Left renal pelvis (tissue), 4 donors: ENCODE measurements around the gene RAD21L1. TPM values are rescaled to one million over a fixed set of nuclear protein-coding genes. Genes with fewer than 3 reads are reported as not detected.

Source experiments
- DNase-seq, 4 donors: peaks; one replicate each; pipeline ENCODE4 v3.0.0-alpha.2; 2013; ENCODE audit warnings: low read depth in 4 of 4, low spot score in 3 of 4
- polyA plus RNA-seq, 4 donors: library from polyadenylated mRNA; unstranded; fragments of 120-200 nt; gene quantifications; one replicate each; pipeline ENCODE4 v1.2.1, GENCODE V29; 2013; ENCODE audit not compliant: insufficient read length in 4 of 4

The RAD21L1 gene
- polyA plus RNA-seq, 4 donors, result not detected

DNA sequence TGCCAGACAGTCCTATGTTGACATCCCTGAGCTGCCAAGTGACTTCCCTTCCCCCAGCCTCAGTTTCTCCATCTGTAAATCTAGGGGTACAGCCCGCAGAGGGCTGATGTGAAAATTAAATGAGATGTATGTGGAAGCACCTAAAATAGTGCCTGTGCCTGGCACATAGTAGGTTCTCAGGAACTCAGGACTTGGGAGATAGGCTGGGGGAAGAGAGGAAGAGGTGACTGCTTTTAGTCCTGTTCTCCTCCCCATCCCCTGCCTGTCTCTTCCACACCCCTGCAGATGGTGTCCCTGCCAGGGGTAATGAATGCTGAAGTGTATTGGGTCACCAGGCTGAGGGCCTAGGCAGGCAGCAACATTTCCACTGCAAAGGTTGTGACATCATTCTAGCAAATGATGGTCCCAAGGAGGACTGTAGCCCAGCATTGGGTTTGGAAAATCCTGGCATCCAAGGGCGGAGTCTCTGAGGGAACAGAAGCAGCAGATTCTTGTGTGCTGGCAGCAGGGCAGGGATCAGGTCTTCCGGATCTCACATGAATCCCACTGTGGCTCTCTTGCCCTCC, 42.0 kb downstream of the RAD21L1 start:
- no peak for DNase-seq

DNA sequence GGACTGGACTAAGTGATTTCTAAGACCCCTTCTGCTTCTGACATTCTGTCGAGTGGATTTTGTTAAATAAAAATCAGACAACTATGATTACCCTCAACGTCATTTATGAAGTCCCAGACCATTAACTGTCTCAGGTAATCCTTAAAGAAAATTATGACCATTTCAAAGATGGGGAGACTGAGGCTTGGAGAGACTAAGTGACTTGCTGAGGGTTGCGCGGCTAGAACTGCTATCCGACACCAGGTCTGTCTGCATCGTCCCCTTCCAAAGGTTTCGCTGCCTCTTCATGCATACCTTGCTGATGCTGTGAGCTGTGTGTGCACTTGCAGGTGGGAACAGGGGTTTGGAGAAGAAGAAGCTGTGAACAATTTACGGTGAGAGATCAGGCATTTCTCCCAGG, 43.4 kb downstream of the RAD21L1 start:
- DNase-seq, result no peak

DNA sequence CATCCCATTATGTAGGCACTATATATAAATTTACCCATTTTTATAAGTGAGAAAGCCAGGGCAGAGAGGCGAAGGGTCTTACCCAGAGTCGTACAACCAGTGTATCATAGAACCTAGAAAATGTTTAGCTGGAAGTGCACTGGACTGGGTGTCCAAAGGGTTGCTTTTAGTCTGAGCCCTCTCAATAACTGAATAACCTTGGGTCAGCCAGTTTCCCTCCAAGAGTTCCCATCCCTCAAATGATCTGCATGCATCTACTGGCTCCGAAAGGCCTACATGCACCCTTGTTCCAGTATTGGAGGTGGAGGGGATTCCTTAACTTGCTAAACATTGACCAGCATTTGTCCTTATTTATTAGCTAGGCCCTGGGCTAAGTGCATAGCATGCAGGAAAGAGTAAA, 44.0 kb downstream of the RAD21L1 start:
- DNase-seq, result no peak

DNA sequence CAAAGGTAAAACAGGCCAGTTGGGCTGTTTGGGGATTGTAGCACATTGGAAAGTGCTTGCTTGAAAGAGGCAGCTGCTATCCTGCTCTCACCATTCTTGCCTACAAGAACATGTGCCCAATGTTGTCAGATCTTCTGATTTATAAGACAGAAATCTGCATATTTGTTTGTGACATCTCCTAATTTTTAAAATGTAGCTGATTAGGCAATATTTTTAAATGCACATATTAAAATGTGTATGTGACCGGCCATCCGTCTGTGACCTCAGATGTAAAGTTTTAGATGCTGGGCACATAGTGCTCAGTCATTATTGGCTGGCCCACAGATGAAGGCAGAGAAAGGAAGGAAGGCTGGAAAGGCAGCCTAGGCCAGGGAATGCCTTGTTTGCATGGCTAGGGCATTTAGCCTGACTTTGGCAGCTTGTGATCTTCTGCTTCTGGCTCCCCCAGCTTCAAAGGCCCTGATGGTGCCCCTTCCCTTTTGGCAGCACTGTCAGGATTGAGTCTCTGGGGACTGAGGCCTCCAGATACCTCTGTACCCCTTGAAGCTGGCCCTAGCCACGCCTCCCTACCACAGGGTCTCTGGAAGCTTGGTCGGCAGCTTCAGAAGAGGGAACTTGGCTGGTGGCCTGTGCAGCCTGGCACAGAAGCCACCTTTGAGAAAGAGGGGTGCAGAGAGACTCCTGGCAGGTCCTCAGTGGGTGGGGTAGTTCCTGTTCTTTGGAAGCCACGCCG, 46.7 kb downstream of the RAD21L1 start:
- DNase-seq, result no peak

DNA sequence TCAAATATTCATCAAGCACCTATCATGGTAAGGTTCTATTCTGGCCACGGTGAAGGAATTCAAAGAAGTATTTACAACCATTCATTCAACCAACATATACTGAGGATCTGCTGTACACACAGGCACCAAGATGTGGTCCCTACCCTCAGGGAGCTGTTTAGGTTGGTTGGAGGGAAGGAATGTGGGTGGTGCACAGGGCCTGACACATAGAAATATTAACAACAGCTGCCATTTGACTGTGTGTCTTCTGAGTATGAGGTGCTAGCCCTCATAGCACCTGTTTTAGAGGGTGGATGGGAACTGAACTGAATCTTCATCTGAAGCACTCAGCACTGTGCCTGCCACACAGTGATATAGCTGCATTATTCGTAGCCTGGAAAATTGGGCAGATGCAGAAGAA, 47.5 kb downstream of the RAD21L1 start:
- no peak for DNase-seq

DNA sequence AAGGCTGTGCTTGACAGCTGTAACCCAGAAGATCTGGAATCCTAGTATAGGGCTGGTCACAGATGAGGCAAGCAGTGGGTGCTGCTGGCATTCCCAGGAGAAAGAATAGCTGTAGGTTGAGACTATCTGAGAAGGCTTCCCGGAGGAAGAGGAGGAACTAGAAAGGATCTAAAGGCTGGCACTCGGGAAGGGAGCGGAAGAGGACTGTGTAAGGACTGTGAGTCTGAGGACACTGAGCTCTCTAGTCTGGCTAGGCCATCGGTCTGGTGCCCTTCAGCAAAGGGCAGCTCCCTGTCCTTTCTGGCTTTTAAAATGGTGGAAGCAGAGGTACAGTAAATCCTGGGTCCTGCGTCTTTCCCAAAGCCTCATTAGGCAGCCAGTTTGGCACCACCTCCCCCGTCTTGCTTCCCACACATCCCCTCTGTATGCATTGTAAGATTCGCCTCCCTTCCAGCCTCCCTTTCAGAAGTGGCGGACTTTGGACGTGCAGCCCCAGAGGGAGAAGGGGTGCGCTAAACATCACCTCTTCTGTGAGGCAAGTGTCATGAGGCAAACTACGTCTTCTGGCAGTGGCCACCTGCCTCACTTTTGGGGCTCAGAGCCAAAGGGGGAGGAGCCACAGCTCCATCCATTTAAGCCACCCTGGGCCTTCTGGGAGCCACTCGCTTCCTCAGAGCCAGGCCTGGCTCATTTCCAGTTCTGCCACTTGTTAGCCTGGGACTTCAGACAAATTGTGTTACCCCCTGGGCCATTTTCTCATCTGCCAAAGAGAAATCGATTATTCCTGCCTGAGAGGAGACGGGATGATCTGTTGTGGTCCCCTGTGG, 48.9 kb downstream of the RAD21L1 start:
- no peak for DNase-seq

DNA sequence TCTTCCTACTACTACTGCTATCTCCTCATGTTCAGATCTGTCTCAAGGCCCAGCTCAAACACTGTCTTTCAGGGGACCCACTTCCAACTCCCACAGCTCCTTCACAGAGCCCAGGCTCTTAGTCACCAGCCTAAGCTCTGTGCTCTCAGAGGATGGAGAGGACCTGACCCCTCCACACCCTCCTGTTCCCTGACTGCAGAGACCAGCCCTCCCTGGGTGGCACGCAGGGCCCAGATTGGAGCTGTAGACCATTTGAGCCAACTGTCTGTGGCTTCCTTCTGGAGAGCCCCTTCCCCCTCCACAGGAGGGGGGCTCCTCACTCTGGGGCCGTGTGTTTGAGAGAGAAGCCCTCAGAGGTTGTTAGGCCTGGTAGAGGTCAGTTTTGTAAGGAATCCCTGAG, 50.1 kb downstream of the RAD21L1 start:
- no peak for DNase-seq

DNA sequence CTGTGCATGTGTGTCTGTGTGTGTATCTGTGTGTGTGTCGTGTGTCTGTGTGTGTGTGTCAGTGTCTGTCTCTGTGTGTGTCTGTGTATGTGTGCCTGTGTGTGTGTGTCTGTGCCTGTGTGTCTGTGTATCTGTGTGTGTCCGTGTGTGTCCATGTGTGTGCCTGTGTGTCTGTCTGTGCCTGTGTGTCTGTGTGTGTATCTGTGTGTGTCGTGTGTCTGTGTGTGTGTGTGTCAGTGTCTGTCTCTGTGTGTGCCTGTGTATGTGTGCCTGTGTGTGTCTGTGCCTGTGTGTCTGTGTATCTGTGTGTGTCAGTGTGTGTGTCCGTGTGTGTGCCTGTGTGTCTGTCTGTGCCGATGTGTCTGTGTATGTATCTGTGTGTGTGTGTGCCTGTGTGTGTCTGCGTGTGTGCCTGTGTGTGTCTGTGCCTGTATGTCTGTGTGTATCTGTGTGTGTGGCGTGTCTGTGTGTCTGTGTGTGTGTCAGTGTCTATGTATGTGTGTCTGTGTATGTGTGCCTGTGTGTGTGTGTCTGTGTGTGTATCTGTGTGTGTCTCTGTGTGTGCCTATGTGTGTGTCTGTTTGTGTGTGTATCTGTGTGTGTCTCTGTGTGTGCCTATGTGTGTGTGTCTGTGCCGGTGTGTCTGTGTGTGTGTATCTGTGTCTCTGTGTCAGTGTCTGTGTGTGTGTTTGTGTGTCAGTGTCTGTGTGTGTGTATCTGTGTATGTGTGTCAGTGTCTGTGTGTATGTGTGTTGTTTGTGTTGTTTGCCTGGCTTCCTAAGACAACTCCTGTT, 51.9 kb downstream of the RAD21L1 start:
- DNase-seq, result no peak

DNA sequence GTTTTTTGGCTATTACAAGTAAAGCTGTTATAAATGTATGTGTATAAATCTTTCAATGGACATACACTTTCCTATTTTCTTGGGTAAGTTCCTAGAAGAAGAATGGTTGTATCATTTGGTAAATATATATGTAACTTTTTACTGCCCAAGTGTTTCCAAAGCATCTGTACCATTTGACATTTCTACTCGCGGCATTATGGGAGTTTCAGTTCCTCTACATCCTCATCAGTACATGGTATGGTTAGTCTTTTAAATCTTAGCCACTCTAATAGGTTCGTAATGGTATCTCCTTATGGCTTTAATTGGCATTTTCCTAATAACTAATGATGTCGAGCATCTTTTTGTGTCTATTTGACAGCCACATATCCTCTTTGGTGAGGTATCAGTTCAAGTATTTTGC, 53.1 kb downstream of the RAD21L1 start:
- no peak for DNase-seq

DNA sequence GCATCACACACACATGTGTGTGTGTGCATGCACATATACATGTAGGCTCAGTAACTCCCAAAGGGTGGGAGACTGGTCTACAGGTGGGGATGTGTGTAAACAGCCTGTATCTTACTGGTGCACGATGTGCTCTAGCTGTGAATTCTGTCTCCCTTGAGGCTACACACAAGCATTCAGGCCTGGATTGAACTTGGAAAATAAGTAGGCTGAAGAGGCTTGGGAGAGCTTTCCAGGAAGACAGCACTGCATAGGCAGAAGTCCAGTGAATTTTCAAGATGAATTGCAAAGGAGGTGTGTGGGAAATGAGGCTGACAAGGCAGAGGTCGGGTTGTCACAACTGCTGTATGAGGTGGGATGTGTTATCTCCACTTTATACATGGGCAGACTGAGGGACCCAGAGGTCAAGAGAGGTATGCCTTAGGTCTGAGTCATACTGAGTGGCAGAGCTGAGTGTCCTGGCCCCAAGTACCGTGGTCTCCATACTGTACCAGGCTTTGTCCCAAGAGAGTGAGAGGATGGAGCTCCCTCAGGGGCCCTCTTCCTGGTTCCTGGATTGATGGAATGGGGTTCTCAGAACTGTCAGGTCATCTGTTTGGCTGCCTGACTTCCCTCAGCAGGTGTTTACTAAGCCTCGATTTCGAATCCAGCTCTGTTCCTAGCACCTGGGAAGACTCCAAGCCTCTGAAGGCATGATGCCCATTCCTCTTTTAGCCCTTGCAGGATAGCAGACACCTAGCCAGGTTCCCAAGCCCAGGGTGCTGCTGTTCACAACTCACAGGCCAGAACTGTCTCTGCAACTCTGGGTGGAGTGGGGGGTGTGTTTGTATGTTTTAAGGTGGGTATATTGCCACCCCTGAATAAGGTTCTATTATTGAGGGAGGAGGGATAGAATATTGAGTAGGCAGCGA, 54.6 kb downstream of the RAD21L1 start:
- DNase-seq, result no peak

DNA sequence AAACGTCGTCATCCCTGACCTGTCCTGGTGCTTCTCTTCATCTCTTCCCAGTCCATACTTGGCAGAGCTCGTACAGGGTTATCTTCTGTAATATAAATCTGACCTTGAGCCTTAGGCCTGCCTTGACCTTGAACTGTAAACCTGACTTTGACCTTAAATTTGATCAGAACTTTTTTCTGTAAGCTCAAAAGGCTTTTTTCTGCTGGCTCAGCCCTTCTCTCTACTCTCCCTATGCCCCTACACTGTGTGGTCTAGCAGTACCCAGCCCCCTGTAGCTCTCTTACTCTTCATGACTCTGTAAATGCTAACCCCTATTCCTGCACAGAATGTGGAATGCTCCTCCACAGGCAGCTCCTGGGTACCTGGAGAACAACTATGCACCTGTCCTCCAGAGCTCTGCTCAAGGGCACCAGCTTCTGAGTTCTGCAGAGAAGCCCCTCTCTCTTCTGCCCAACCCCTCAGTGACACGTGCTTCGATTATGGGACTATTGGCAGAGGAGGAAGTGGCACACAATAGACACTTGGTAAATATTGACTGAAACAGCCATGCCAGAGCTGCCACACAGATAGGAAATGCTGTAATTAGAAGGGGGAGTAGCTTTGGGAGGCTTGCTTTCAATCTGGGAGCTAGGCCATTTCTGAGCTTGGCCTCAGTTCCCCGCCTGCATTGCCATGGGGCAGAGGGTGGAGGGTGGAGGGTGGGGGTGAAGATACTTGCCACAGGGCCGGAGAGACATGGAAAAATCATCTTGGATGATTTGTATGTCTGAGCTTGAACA, 55.6 kb downstream of the RAD21L1 start:
- DNase-seq, result no peak

DNA sequence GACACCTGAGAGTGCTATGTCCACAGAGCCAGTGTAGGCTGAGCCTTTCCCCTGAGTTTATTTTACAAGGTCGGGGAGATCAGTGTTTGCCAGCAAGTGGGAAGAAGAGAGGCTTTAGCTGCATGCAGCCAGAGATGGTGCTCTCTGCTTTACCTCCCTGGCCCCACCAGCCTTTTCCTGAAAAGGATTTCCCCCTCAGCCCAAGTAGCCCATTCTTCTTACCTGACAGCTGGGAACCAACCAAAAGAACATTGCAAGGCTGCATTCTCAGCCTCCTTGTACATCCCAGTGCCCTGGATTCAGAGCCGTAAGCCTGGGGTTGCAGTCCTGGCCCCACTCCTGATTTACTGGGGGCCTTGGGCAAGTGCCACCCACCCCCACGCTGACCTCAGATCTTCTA, 57.1 kb downstream of the RAD21L1 start:
- DNase-seq, result no peak

DNA sequence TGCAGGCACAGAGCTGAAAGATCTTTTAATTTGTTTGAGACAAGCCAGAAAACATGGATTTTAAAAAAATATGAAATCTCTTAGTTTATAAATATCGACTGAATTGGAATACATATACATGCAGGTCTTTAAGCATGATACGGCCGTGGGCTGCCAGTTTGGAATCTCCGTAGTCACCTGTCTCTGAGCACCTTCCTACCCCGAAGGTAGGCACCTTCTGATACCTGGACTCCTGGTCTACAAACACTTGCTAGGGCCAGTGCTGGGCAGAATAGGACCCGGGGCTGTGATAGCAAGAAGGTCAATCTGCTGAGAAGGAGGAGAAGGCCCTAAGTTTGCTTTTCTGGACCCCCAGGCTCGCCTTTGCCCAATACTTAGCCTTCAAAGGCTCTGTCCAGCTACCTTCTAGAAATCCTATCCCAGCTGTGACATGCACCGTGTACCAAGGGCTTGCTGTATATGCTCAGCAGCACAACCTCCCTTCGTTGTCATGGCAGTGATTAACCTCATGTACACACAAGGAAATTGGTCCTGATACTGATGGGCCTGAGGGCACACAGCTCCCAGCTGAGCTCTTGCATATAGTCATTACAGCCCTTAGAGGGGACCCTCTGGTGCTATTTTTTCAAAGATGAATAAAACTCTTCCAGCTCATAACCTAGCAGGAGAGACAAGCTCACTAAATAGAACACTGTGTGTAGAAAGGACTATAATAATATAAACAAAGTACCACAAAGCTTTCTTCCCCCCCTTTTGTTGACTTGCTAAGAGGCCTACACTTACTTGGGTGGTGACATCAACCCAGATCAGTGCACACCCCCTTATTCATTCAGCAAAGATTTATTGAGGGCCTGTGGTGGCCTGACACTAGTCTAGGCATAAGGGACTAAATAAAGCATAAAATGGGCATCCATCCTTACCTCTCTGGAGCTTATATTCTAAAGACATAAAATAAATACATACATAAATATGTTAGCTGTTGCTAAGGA, 58.0 kb downstream of the RAD21L1 start:
- DNase-seq, result no peak

DNA sequence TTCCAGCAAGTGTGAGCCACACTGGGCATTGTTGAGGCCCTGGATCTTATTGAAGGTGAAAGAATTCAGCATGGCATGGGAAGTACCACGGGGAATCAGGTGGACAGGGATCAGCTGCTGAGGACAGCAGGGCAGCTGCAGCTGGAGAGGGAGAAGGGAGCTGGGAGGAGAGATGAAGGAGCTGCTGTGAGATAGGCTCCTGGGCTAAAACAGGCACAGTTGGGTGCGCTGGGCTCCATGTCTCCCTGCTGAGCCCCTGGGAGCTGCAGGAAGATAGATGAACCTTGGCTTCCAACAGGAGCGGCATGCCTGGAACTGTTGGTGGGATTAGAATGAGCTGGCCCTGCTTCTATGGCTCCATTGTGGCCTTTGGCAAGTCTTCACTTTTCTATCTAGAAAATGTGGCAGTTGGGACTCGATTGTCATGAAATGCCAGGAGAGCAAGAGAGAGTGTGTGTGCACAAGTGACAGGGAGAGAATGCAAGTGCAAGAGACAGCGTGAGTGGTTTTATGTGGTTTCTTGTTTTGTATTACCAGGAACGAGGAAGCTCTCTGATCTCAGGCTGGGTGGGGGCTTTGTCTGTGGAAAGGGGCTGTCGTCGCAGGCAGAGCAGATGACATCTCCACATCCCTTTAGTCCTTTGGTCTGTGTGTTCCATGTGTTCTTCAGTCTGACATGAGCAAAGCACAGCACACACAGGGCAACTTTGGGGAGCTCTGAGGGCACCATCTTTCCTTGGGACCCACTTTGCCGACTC, 60.6 kb downstream of the RAD21L1 start:
- no peak for DNase-seq

DNA sequence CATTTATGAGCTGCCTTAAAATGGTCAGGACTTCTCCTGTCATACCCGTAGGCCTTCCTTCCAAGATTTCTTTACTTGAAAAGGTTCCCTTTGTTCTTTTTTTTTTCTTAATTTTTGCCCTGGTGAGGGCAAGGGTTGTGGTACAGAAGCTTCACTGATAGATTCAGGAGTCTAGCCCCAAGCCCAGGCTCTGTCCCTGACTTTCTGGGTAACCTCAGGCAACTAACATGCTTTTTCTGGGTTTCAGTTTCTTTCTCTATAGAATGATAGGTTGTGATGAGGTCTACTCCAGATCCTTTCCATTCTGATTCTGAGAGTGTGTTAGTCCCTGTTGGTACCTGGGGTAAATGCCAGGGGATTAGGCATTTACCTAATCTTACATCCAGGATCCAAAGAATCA, 61.5 kb downstream of the RAD21L1 start:
- no peak for DNase-seq

DNA sequence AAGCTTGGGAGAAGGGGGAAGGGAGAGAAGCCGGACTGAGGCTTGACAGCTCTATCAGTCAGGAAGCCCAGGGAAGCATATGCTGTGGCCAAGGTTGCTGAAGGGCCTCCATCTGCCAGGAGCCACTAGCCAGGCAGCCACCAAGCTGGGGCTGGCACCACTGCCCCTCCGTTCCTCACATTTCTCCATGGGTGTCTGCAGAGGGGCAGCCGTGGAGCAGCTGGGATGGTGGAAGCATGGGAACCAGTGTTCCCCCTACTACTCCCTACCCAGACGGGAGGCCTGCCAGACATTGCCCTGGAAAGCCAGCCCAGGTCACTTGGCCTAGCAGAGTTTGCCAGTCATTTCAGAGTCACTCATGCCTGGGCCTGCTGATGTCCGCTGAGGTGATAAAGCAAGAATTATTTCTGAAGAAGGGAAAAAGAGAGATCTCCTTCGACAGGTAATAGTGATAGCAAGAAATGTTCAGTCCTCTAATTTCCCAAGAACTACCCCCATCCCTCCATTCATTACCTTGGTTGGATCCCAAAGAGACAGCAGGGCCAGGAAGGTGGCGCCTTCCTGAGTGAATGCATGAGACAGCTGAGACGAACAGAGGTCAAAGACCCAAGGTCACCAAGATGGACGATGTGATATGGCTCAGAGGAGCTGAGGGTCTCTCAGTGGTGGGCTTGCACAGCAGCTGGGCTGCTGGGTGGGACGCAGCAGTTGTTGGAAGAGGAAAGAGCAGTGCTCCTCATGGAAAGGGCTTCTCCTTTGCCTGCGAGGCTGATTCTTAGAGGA, 62.1 kb downstream of the RAD21L1 start:
- DNase-seq, result no peak
